OCI-LY7 (cell line): ENCODE results near the gene MRPL41. TPM values are rescaled to one million over a fixed set of nuclear protein-coding genes. Genes with fewer than 3 reads are reported as not detected.
"Not testable (repeated sequence)": the region's sequence is repeated elsewhere in the genome, so short reads cannot be mapped to it uniquely, and the experiment has no call there.

Source experiments
- BruUV-seq: library from RNA; stranded (reverse); fragments of 400-500 nt; replicated peaks from 2 replicates; lab custom pipeline; 2021; lab: Mats Ljungman, UMichigan
- CTCF ChIA-PET: fragments of 300-600 bp; sonication (Branson Sonifier 250); formaldehyde crosslinking; loops from one replicate; lab custom pipeline; 2022; ENCODE audit warnings: antibody characterized with exemption; ENCODE audit not compliant: unreplicated experiment; lab: Charles Lee
- POLR2A ChIA-PET: fragments of 300-600 bp; sonication (Branson Sonifier 250); formaldehyde crosslinking; loops from one replicate; lab custom pipeline; 2022; ENCODE audit warnings: antibody characterized with exemption; lab: Charles Lee
- DNase-seq: peaks from one replicate; pipeline ENCODE4 v3.0.0-alpha.2; 2015; ENCODE audit warnings: low spot score
- H2AFZ ChIP-seq: fragments of 200-600 bp; sonication (generic), shearing (Covaris generic); 2 replicates; pipeline ENCODE4 v1.6.1; 2014; ENCODE audit warnings: mild to moderate bottlenecking, antibody characterized with exemption, low read length, moderate library complexity
- H3K27ac ChIP-seq: fragments of 200-600 bp; sonication (generic); 2 replicates; pipeline ENCODE4 v1.5.1; 2014; ENCODE audit warnings: mixed run types, low read depth, mild to moderate bottlenecking, moderate library complexity, low read length, inconsistent platforms; ENCODE audit not compliant: poor library complexity, severe bottlenecking
- H3K36me3 ChIP-seq: fragments of 200-600 bp; sonication (generic); 2 replicates; pipeline ENCODE4 v1.6.1; 2014; ENCODE audit warnings: mild to moderate bottlenecking, antibody characterized with exemption, low read length, moderate library complexity, mixed read lengths; ENCODE audit not compliant: insufficient read depth
- H3K4me1 ChIP-seq: fragments of 200-600 bp; sonication (generic); 2 replicates; pipeline ENCODE4 v1.5.1; 2014; ENCODE audit warnings: mild to moderate bottlenecking, low read length; ENCODE audit not compliant: insufficient read depth, poor library complexity, severe bottlenecking
- H3K4me2 ChIP-seq: fragments of 200-600 bp; sonication (generic); 2 replicates; pipeline ENCODE4 v1.6.1; 2014; ENCODE audit warnings: mild to moderate bottlenecking, low read length
- H3K4me3 ChIP-seq: fragments of 200-600 bp; sonication (generic); 2 replicates; pipeline ENCODE4 v1.5.1; 2014; ENCODE audit warnings: mild to moderate bottlenecking, low read depth, low read length; ENCODE audit not compliant: poor library complexity, severe bottlenecking
- H3K79me2 ChIP-seq: fragments of 200-600 bp; sonication (generic); 2 replicates; pipeline ENCODE4 v1.6.1; 2016; ENCODE audit warnings: low read depth, mild to moderate bottlenecking, low read length, moderate library complexity, mixed read lengths; ENCODE audit not compliant: insufficient read depth
- H3K9me2 ChIP-seq: fragments of 200-600 bp; sonication (generic); 2 replicates; pipeline ENCODE4 v1.6.1; 2016; ENCODE audit warnings: mild to moderate bottlenecking, low read length, mixed read lengths; ENCODE audit not compliant: insufficient read depth
- H3K9me3 ChIP-seq: fragments of 200-600 bp; sonication (generic); 2 replicates; pipeline ENCODE4 v1.6.1; 2014; ENCODE audit warnings: mild to moderate bottlenecking, mixed run types, low read length, mixed read lengths
- H4K20me1 ChIP-seq: fragments of 200-600 bp; sonication (generic); 2 replicates; pipeline ENCODE4 v1.6.1; 2014; ENCODE audit warnings: mild to moderate bottlenecking, antibody characterized with exemption, low read length, moderate library complexity, mixed read lengths; ENCODE audit not compliant: insufficient read depth
- CTCF ChIP-seq: fragments of 200-600 bp; sonication (generic); conservative IDR thresholded peaks from 2 replicates; pipeline ENCODE4 v1.5.1; 2014; ENCODE audit warnings: mild to moderate bottlenecking, antibody characterized with exemption, low read length, moderate library complexity, mixed read lengths
- EZH2phosphoT487 ChIP-seq: fragments of 200-600 bp; sonication (generic); IDR thresholded peaks from 2 replicates; pipeline ENCODE4 v1.6.1; 2018; ENCODE audit warnings: low read depth, borderline replicate concordance, mild to moderate bottlenecking, mixed run types, antibody characterized with exemption, low read length, moderate library complexity, mixed read lengths
- intact Hi-C: fragments of 100-400 bp; cut with micrococcal nuclease; formaldehyde crosslinking; loops from one replicate; pipeline ENCODE4 v1.10.0; 2022; ENCODE audit not compliant: unreplicated experiment
- total RNA-seq, 2 experiments: library from RNA; depleted of rRNA in 1 of 2; stranded (reverse); fragments of >200 nt in 1 of 2; shearing (Covaris generic) in 1 of 2; gene quantifications; 2 replicates each; pipeline ENCODE4 v1.2.3, GENCODE V29; 2014 to 2022

MRPL41 gene
- total RNA-seq, 2 experiments from 2014 or later: 26.4 to 34.8 TPM

- H3K9me2 ChIP-seq: no peaks in the 10 kb centered on the region
- no peaks in the 10 kb centered on the region for H3K36me3 ChIP-seq
- no TSS peak for BruUV-seq
- intact Hi-C loops: no loop called here
- TF ChIP-seq EZH2phosphoT487: no peak
- no peak for TF ChIP-seq CTCF
- H3K4me1 ChIP-seq: no peaks in the 10 kb centered on the region
- no peak overlapping the region for H3K4me2 ChIP-seq
- H3K79me2 ChIP-seq: no peaks in the 10 kb centered on the region
- CTCF ChIA-PET: no interaction called here
- H3K27ac ChIP-seq: no peak overlapping the region
- no peaks in the 10 kb centered on the region for H4K20me1 ChIP-seq
- H3K4me3 ChIP-seq: no peak overlapping the region
- DNase-seq: no peak
- POLR2A ChIA-PET: no interaction called here
- H3K9me3 ChIP-seq: no peaks in the 10 kb centered on the region
- no peak overlapping the region for H2AFZ ChIP-seq
Observed at GRCh38 chr9:137511758-137512463, 39.8 kb upstream of the MRPL41 start.

GRCh38 chr9:137513136-137513535 is 38.5 kb upstream of the MRPL41 start:
- H3K9me2 ChIP-seq, H3K27ac ChIP-seq, H3K79me2 ChIP-seq, H4K20me1 ChIP-seq, H3K4me1 ChIP-seq, DNase-seq, BruUV-seq, H3K4me3 ChIP-seq, CTCF ChIA-PET, H3K9me3 ChIP-seq, H2AFZ ChIP-seq, H3K36me3 ChIP-seq, H3K4me2 ChIP-seq, intact Hi-C loops: not testable (repeated sequence)
- POLR2A ChIA-PET: interaction anchor here (0.7 kb wide), 1 partner anchor 167 kb away, joined by 3 read pairs; no protein-coding TSS in a partner anchor

- H3K4me2 ChIP-seq, H3K4me3 ChIP-seq, H3K9me2 ChIP-seq, intact Hi-C loops, H3K79me2 ChIP-seq, H3K36me3 ChIP-seq, H3K27ac ChIP-seq, H2AFZ ChIP-seq, H4K20me1 ChIP-seq, DNase-seq, CTCF ChIA-PET, BruUV-seq, POLR2A ChIA-PET, H3K9me3 ChIP-seq, H3K4me1 ChIP-seq: not testable (repeated sequence)
Observed at GRCh38 chr9:137513801-137514570, 37.7 kb upstream of the MRPL41 start.
